Urinary bladder (tissue), 4 donors: ENCODE results near the gene KMT2D. TPM values are rescaled to one million over a fixed set of nuclear protein-coding genes. Genes with fewer than 3 reads are reported as not detected.

Experiments
- DNase-seq: peaks from one replicate; pipeline ENCODE4 v3.0.0-alpha.2; 2015; ENCODE audit errors: extremely low spot score
- H3K27ac ChIP-seq: one replicate; pipeline ENCODE4 v1.5.1; 2013; ENCODE audit warnings: low read depth, mild to moderate bottlenecking, moderate library complexity
- H3K36me3 ChIP-seq: one replicate; pipeline ENCODE4 v1.6.1; 2013; ENCODE audit warnings: mild to moderate bottlenecking, moderate library complexity; ENCODE audit not compliant: insufficient read depth
- H3K4me1 ChIP-seq: one replicate; pipeline ENCODE4 v1.6.1; 2013; ENCODE audit warnings: mild to moderate bottlenecking, moderate library complexity; ENCODE audit not compliant: insufficient read depth
- H3K4me3 ChIP-seq: one replicate; pipeline ENCODE4 v1.5.1; 2013; ENCODE audit warnings: low read depth, low read length
- WGBS: extraction: QIAGEN DNeasy Blood & Tissue Kit; methylation state at CpG from one replicate; pipeline ENCODE4 v1.1.7; 2013; 5-methylcytosine and 5-hydroxymethylcytosine counted together
- polyA plus RNA-seq: library from polyadenylated mRNA; stranded (reverse); fragments of 200-250 nt; gene quantifications from one replicate; pipeline ENCODE4 v1.2.3, GENCODE V29; 2013
- total RNA-seq: library from RNA; depleted of rRNA; stranded (reverse); fragments of >200 nt; gene quantifications from one replicate; pipeline ENCODE4 v1.2.3, GENCODE V29; 2014
- donor health status: healthy with polysubstance abuse.
- donor health status: healthy.

The KMT2D gene
- total and polyA plus RNA-seq, 2 donors: 22.0 to 30.5 TPM

GRCh38 chr12:49041881-49042484, 18.6 kb downstream of the KMT2D start:
- Histone ChIP-seq H3K4me1 (no peaks in the 10 kb centered on the region), H3K36me3 (peaks cover 17% of the 10 kb centered on the region), H3K27ac (no peak overlapping the region), H3K4me3 (no peak overlapping the region)
- no peak for DNase-seq
- 90% methylated on average over 18 of the region's 18 CpGs for WGBS

- H3K4me1 ChIP-seq: no peaks in the 10 kb centered on the region
- no peak for DNase-seq
- WGBS: 93% methylated on average over 31 of the region's 31 CpGs
- no peak overlapping the region for H3K27ac ChIP-seq
- peaks cover 17% of the 10 kb centered on the region for H3K36me3 ChIP-seq
- no peak overlapping the region for H3K4me3 ChIP-seq
Measured at GRCh38 chr12:49041036-49041880, 19.3 kb downstream of the KMT2D start.

- H3K27ac ChIP-seq: no peak overlapping the region
- DNase-seq: no peak
- H3K4me3 ChIP-seq: no peak overlapping the region
- WGBS: 93% methylated on average over 14 of the region's 14 CpGs
- H3K36me3 ChIP-seq: peaks cover 13% of the 10 kb centered on the region
- H3K4me1 ChIP-seq: no peaks in the 10 kb centered on the region
Measured at GRCh38 chr12:49040364-49040855, 20.2 kb downstream of the KMT2D start.

GRCh38 chr12:49039421-49040363, 20.9 kb downstream of the KMT2D start:
- no peak overlapping the region for H3K4me3 ChIP-seq
- H3K4me1 ChIP-seq: no peaks in the 10 kb centered on the region
- no peak overlapping the region for H3K27ac ChIP-seq
- 92% methylated on average over 30 of the region's 30 CpGs for WGBS
- peaks cover 8% of the 10 kb centered on the region for H3K36me3 ChIP-seq
- no peak for DNase-seq

- no peak overlapping the region for H3K4me3 ChIP-seq
- no peaks in the 10 kb centered on the region for H3K4me1 ChIP-seq
- H3K27ac ChIP-seq: no peak overlapping the region
- DNase-seq: no peak
- whole genome bisulfite sequencing: 94% methylated on average over 20 of the region's 20 CpGs
- peaks cover 6% of the 10 kb centered on the region for H3K36me3 ChIP-seq
Measured at GRCh38 chr12:49038291-49038955, 22.2 kb downstream of the KMT2D start.

- Histone ChIP-seq H3K27ac (no peak overlapping the region), H3K4me1 (no peaks in the 10 kb centered on the region), H3K36me3 (peaks cover 9% of the 10 kb centered on the region), H3K4me3 (no peak overlapping the region)
- 89% methylated on average over 7 of the region's 7 CpGs for WGBS
- DNase-seq: no peak
Measured at GRCh38 chr12:49037947-49038237, 22.7 kb downstream of the KMT2D start.

- Histone ChIP-seq H3K36me3 (peaks cover 11% of the 10 kb centered on the region), H3K4me3 (no peak overlapping the region), H3K27ac (no peak overlapping the region), H3K4me1 (no peaks in the 10 kb centered on the region)
- 94% methylated on average over 9 of the region's 9 CpGs for WGBS
- DNase-seq: no peak
Measured at GRCh38 chr12:49037111-49037946, 23.3 kb downstream of the KMT2D start.

- H3K4me1 ChIP-seq: no peaks in the 10 kb centered on the region
- DNase-seq: no peak
- 92% methylated on average over 4 of the region's 4 CpGs for WGBS
- no peak overlapping the region for H3K4me3 ChIP-seq
- H3K27ac ChIP-seq: no peak overlapping the region
- peaks cover 8% of the 10 kb centered on the region for H3K36me3 ChIP-seq
Measured at GRCh38 chr12:49036029-49036428, 24.6 kb downstream of the KMT2D start.

GRCh38 chr12:49034286-49034622, 26.3 kb downstream of the KMT2D start:
- WGBS: 84% methylated on average over 4 of the region's 4 CpGs
- Histone ChIP-seq H3K4me3 (no peak overlapping the region), H3K36me3 (peaks cover 7% of the 10 kb centered on the region), H3K27ac (no peak overlapping the region), H3K4me1 (no peaks in the 10 kb centered on the region)
- DNase-seq: no peak

- no peak overlapping the region for H3K27ac ChIP-seq
- DNase-seq: no peak
- WGBS: 74% methylated on average over 12 of the region's 12 CpGs
- H3K36me3 ChIP-seq: peaks cover 7% of the 10 kb centered on the region
- no peaks in the 10 kb centered on the region for H3K4me1 ChIP-seq
- H3K4me3 ChIP-seq: no peak overlapping the region
Measured at GRCh38 chr12:49033611-49034285, 26.8 kb downstream of the KMT2D start.

- Histone ChIP-seq H3K27ac (no peak overlapping the region), H3K4me3 (no peak overlapping the region), H3K36me3 (peaks cover 6% of the 10 kb centered on the region), H3K4me1 (no peaks in the 10 kb centered on the region)
- WGBS: 90% methylated on average over 3 of the region's 3 CpGs
- DNase-seq: no peak
Measured at GRCh38 chr12:49032679-49033447, 27.7 kb downstream of the KMT2D start.

- no peak for DNase-seq
- Histone ChIP-seq H3K4me1 (no peaks in the 10 kb centered on the region), H3K36me3 (peaks cover 8% of the 10 kb centered on the region), H3K27ac (no peak overlapping the region), H3K4me3 (no peak overlapping the region)
- 76% methylated on average over 4 of the region's 4 CpGs for WGBS
Measured at GRCh38 chr12:49032276-49032675, 28.3 kb downstream of the KMT2D start.
